Tongue (tissue), 2 donors: ENCODE data around the gene KRTAP2-3. TPM values are rescaled to one million over a fixed set of nuclear protein-coding genes. Genes with fewer than 3 reads are reported as not detected.

Experiments
- DNase-seq: peaks from one replicate; pipeline ENCODE4 v3.0.0-alpha.2; 2015
- total RNA-seq: library from RNA; depleted of rRNA; stranded (reverse); fragments of >200 nt; gene quantifications from one replicate; pipeline ENCODE4 v1.2.3, GENCODE V29; 2014

KRTAP2-3 gene
- total RNA-seq, 1 donor from 2014 or later, result not detected

GRCh38 chr17:41029633-41030245 lies 30.2 kb downstream of the KRTAP2-3 start, which contains the start of gene KRTAP1-4:
Gene KRTAP1-4, minus strand, starts transcription at chr17:41030195. Its CDS starts 117 bp downstream, at chr17:41030078.
- no peak for DNase-seq

GRCh38 chr17:41026715-41027471 lies 33.0 kb downstream of the KRTAP2-3 start, which contains the start of gene KRTAP1-5:
Gene KRTAP1-5, minus strand, starts transcription at chr17:41027208. Its CDS starts 53 bp downstream, at chr17:41027155.
- DNase-seq, result peak; percentile 77

GRCh38 chr17:41024697-41025096 lies 35.2 kb downstream of the KRTAP2-3 start:
- no peak for DNase-seq

- no peak for DNase-seq
These were observed 39.6 kb downstream of the KRTAP2-3 start for GRCh38 chr17:41020336-41020735.

GRCh38 chr17:41019415-41019814 lies 40.5 kb downstream of the KRTAP2-3 start:
- no peak for DNase-seq

GRCh38 chr17:41018541-41018940 lies 41.4 kb downstream of the KRTAP2-3 start:
- no peak for DNase-seq

GRCh38 chr17:41016578-41017215 lies 43.2 kb downstream of the KRTAP2-3 start:
- no peak for DNase-seq

GRCh38 chr17:41015454-41015853 lies 44.5 kb downstream of the KRTAP2-3 start:
- DNase-seq, result no peak

GRCh38 chr17:41013606-41014005 lies 46.3 kb downstream of the KRTAP2-3 start:
- DNase-seq, result peak; percentile 73

- DNase-seq, result no peak
These were observed 46.7 kb downstream of the KRTAP2-3 start for GRCh38 chr17:41013181-41013580.

GRCh38 chr17:41012326-41013120 lies 47.4 kb downstream of the KRTAP2-3 start:
- peak; percentile 44 for DNase-seq

GRCh38 chr17:41010441-41010840 lies 49.5 kb downstream of the KRTAP2-3 start:
- no peak for DNase-seq

- no peak for DNase-seq
These were observed 50.0 kb downstream of the KRTAP2-3 start for GRCh38 chr17:41009936-41010335.

- no peak for DNase-seq
These were observed 50.6 kb downstream of the KRTAP2-3 start for GRCh38 chr17:41009301-41009760.

Other genes with a start within 250 kb of the KRTAP2-3 start
- gene KRT10, start 237.5 kb downstream of the KRTAP2-3 start, total RNA-seq, result 13.6 TPM
- gene KRT12, start 192.9 kb downstream of the KRTAP2-3 start, total RNA-seq, result not detected
- 0.51 TPM for gene KRT20, start 174.9 kb downstream of the KRTAP2-3 start, total RNA-seq
- 26.3 TPM for gene KRT23, start 122.5 kb downstream of the KRTAP2-3 start, total RNA-seq
- 1.8 TPM for gene KRT39, start 93.2 kb downstream of the KRTAP2-3 start, total RNA-seq
- 7.7 TPM for gene KRT40, start 75.8 kb downstream of the KRTAP2-3 start, total RNA-seq
- gene KRTAP3-3, start 66.0 kb downstream of the KRTAP2-3 start, total RNA-seq, result not detected
- gene KRTAP3-2, start 60.2 kb downstream of the KRTAP2-3 start, total RNA-seq, result not detected
- not detected for gene KRTAP3-1, start 51.0 kb downstream of the KRTAP2-3 start, total RNA-seq
- not detected for gene KRTAP1-5, start 32.9 kb downstream of the KRTAP2-3 start, total RNA-seq
- not detected for gene KRTAP1-4, start 29.9 kb downstream of the KRTAP2-3 start, total RNA-seq
- not detected for gene KRTAP1-3, start 25.2 kb downstream of the KRTAP2-3 start, total RNA-seq
- not detected for gene KRTAP1-1, start 18.7 kb downstream of the KRTAP2-3 start, total RNA-seq
- not detected for gene KRTAP2-1, start 12.8 kb downstream of the KRTAP2-3 start, total RNA-seq
- not detected for gene KRTAP2-2, start 4.9 kb downstream of the KRTAP2-3 start, total RNA-seq
- gene KRTAP2-4, start 5.8 kb upstream of the KRTAP2-3 start, total RNA-seq, result not detected
- not detected for gene KRTAP4-7, start 24.0 kb upstream of the KRTAP2-3 start, total RNA-seq
- not detected for gene KRTAP4-8, start 38.0 kb upstream of the KRTAP2-3 start, total RNA-seq
- gene KRTAP4-16, start 42.1 kb upstream of the KRTAP2-3 start, total RNA-seq, result not detected
- gene KRTAP4-9, start 45.3 kb upstream of the KRTAP2-3 start, total RNA-seq, result not detected
- gene KRTAP4-11, start 58.3 kb upstream of the KRTAP2-3 start, total RNA-seq, result not detected
- not detected for gene KRTAP4-12, start 64.1 kb upstream of the KRTAP2-3 start, total RNA-seq
- not detected for gene KRTAP4-6, start 80.4 kb upstream of the KRTAP2-3 start, total RNA-seq
- not detected for gene KRTAP4-5, start 89.7 kb upstream of the KRTAP2-3 start, total RNA-seq
- gene KRTAP4-4, start 100.6 kb upstream of the KRTAP2-3 start, total RNA-seq, result not detected
- not detected for gene KRTAP4-3, start 108.1 kb upstream of the KRTAP2-3 start, total RNA-seq
- not detected for gene KRTAP4-2, start 118.1 kb upstream of the KRTAP2-3 start, total RNA-seq
- gene KRTAP4-1, start 124.8 kb upstream of the KRTAP2-3 start, total RNA-seq, result not detected
- gene KRTAP9-1, start 129.8 kb upstream of the KRTAP2-3 start, total RNA-seq, result not detected
- not detected for gene KRTAP9-2, start 166.5 kb upstream of the KRTAP2-3 start, total RNA-seq
- gene KRTAP9-3, start 172.3 kb upstream of the KRTAP2-3 start, total RNA-seq, result not detected
- gene KRTAP9-8, start 177.9 kb upstream of the KRTAP2-3 start, total RNA-seq, result not detected
- gene KRTAP9-4, start 189.6 kb upstream of the KRTAP2-3 start, total RNA-seq, result not detected
- gene KRTAP9-9, start 195.3 kb upstream of the KRTAP2-3 start, total RNA-seq, result not detected
- gene KRTAP9-6, start 205.3 kb upstream of the KRTAP2-3 start, total RNA-seq, result not detected
- not detected for gene KRTAP9-7, start 215.6 kb upstream of the KRTAP2-3 start, total RNA-seq
- gene KRTAP29-1, start 242.7 kb upstream of the KRTAP2-3 start, total RNA-seq, result not detected
- not detected for gene KRTAP16-1, start 249.2 kb upstream of the KRTAP2-3 start, total RNA-seq